Hepatocyte (in vitro differentiated cells): ENCODE data around the gene LAMA4. TPM values are rescaled to one million over a fixed set of nuclear protein-coding genes. Genes with fewer than 3 reads are reported as not detected.

Experiments used
- DNase-seq: peaks from one replicate; pipeline ENCODE4 v3.0.0-alpha.2; 2016; ENCODE audit warnings: low spot score
- H2AFZ ChIP-seq: fragments of 200-600 bp; sonication (generic); 2 replicates; pipeline ENCODE4 v1.6.0; 2016; ENCODE audit warnings: antibody characterized with exemption, mild to moderate bottlenecking
- H3K27ac ChIP-seq: fragments of 200-600 bp; sonication (generic); 2 replicates; pipeline ENCODE4 v1.5.1; 2016; ENCODE audit warnings: mild to moderate bottlenecking
- H3K27me3 ChIP-seq: fragments of 200-600 bp; sonication (generic); 2 replicates; pipeline ENCODE4 v1.6.1; 2016
- H3K36me3 ChIP-seq: fragments of 200-600 bp; sonication (generic); replicated peaks from 2 replicates; pipeline ENCODE4 v1.5.1; 2016; ENCODE audit warnings: low read depth; ENCODE audit not compliant: insufficient read depth
- H3K4me1 ChIP-seq: fragments of 200-600 bp; sonication (generic); 2 replicates; pipeline ENCODE4 v1.5.1; 2016; ENCODE audit warnings: mild to moderate bottlenecking, moderate library complexity; ENCODE audit not compliant: insufficient read depth
- H3K4me2 ChIP-seq: fragments of 200-600 bp; sonication (generic); 2 replicates; pipeline ENCODE4 v1.6.0; 2016
- H3K4me3 ChIP-seq: fragments of 200-600 bp; sonication (generic); 2 replicates; pipeline ENCODE4 v1.5.1; 2016; ENCODE audit warnings: mild to moderate bottlenecking
- H3K79me2 ChIP-seq: fragments of 200-600 bp; sonication (generic); 2 replicates; pipeline ENCODE4 v1.6.0; 2017; ENCODE audit warnings: mild to moderate bottlenecking
- H3K9me2 ChIP-seq: fragments of 200-600 bp; sonication (generic); replicated peaks from 2 replicates; pipeline ENCODE4 v1.6.0; 2017; ENCODE audit warnings: mild to moderate bottlenecking; ENCODE audit not compliant: insufficient read depth
- H3K9me3 ChIP-seq: fragments of 200-600 bp; sonication (generic); 2 replicates; pipeline ENCODE4 v1.5.1; 2016; ENCODE audit warnings: low read depth, mild to moderate bottlenecking
- H4K20me1 ChIP-seq: fragments of 200-600 bp; sonication (generic); 2 replicates; pipeline ENCODE4 v1.6.0; 2016; ENCODE audit warnings: mild to moderate bottlenecking; ENCODE audit not compliant: insufficient read depth, poor library complexity, severe bottlenecking
- CTCF ChIP-seq: fragments of 200-600 bp; sonication (generic); IDR thresholded peaks from 2 replicates; pipeline ENCODE4 v1.5.1; 2016; ENCODE audit warnings: antibody characterized with exemption, mild to moderate bottlenecking; ENCODE audit not compliant: poor library complexity
- EZH2 ChIP-seq: fragments of 200-600 bp; sonication (generic); IDR thresholded peaks from 2 replicates; pipeline ENCODE4 v1.6.1; 2016; ENCODE audit warnings: antibody characterized with exemption, mild to moderate bottlenecking, borderline replicate concordance
- EZH2phosphoT487 ChIP-seq: fragments of 200-600 bp; sonication (generic); IDR thresholded peaks from one replicate; pipeline ENCODE4 v1.6.1; 2018; ENCODE audit warnings: antibody characterized with exemption, mild to moderate bottlenecking, low read depth, moderate library complexity; ENCODE audit not compliant: unreplicated experiment, severe bottlenecking
- WGBS: methylation state at CpG from one replicate; pipeline ENCODE4 v1.1.6; 2016; ENCODE audit warnings: low lambda C conversion rate; ENCODE audit errors: missing lambda C conversion rate; 5-methylcytosine and 5-hydroxymethylcytosine counted together
- polyA plus RNA-seq: library from polyadenylated mRNA; unstranded; fragments of >200 nt; fragmentation: Nextera tagmentation; extraction: Ambion mirVana; gene quantifications from 2 replicates; pipeline ENCODE4 v1.2.1, GENCODE V29; 2016
- total RNA-seq: library from RNA; depleted of rRNA; stranded (reverse); fragments of >200 nt; gene quantifications from 2 replicates; pipeline ENCODE4 v1.2.3, GENCODE V29; 2014

The LAMA4 gene
- total and polyA plus RNA-seq, 2 experiments from 2014 or later: 14.1 to 18.9 TPM

- H3K4me3 ChIP-seq: no peak overlapping the region
- TF ChIP-seq EZH2phosphoT487: no peak
- no peak for TF ChIP-seq CTCF
- TF ChIP-seq EZH2: no peak
- H3K27me3 ChIP-seq: peaks cover 27% of the 10 kb centered on the region
- DNase-seq: no peak
- H2AFZ ChIP-seq: no peak overlapping the region
- H3K4me2 ChIP-seq: no peak overlapping the region
- H3K9me3 ChIP-seq: no peaks in the 10 kb centered on the region
- H3K27ac ChIP-seq: no peak overlapping the region
- 88% methylated on average over 1 of the region's 1 CpG for WGBS
- H3K36me3 ChIP-seq: no peaks in the 10 kb centered on the region
- no peaks in the 10 kb centered on the region for H3K4me1 ChIP-seq
- H4K20me1 ChIP-seq: no peaks in the 10 kb centered on the region
- no peaks in the 10 kb centered on the region for H3K79me2 ChIP-seq
- no peaks in the 10 kb centered on the region for H3K9me2 ChIP-seq
Measured at GRCh38 chr6:112169541-112169940, 84.8 kb downstream of the LAMA4 start.

- TF ChIP-seq EZH2: no peak
- TF ChIP-seq CTCF: peak; percentile 81
- TF ChIP-seq EZH2phosphoT487: no peak
- WGBS: 34% methylated on average over 21 of the region's 21 CpGs
- no peak overlapping the region for H3K4me2 ChIP-seq
Measured at GRCh38 chr6:112163295-112164257, 90.8 kb downstream of the LAMA4 start.

GRCh38 chr6:112160745-112161144 is 93.6 kb downstream of the LAMA4 start:
- no peak overlapping the region for H3K4me3 ChIP-seq
- H3K4me2 ChIP-seq: no peak overlapping the region
- 76% methylated on average over 1 of the region's 1 CpG for WGBS
- peaks cover 22% of the 10 kb centered on the region for H3K27me3 ChIP-seq
- H3K4me1 ChIP-seq: no peaks in the 10 kb centered on the region
- no peak overlapping the region for H3K27ac ChIP-seq
- no peaks in the 10 kb centered on the region for H3K9me3 ChIP-seq
- H3K36me3 ChIP-seq: no peaks in the 10 kb centered on the region
- no peaks in the 10 kb centered on the region for H3K79me2 ChIP-seq
- no peak for DNase-seq
- no peaks in the 10 kb centered on the region for H4K20me1 ChIP-seq
- no peaks in the 10 kb centered on the region for H3K9me2 ChIP-seq
- H2AFZ ChIP-seq: no peak overlapping the region
- no peak for TF ChIP-seq CTCF
- TF ChIP-seq EZH2phosphoT487: no peak
- no peak for TF ChIP-seq EZH2

More at GRCh38 chr6:112163295-112164257, 90.8 kb downstream of the LAMA4 start:
- H3K27me3 ChIP-seq: peaks cover 26% of the 10 kb centered on the region
- no peaks in the 10 kb centered on the region for H3K9me2 ChIP-seq
- no peak overlapping the region for H2AFZ ChIP-seq
- no peak overlapping the region for H3K4me3 ChIP-seq
- H3K36me3 ChIP-seq: no peaks in the 10 kb centered on the region
- DNase-seq: peak; percentile 76
- H3K79me2 ChIP-seq: no peaks in the 10 kb centered on the region
- H4K20me1 ChIP-seq: no peaks in the 10 kb centered on the region
- H3K4me1 ChIP-seq: no peaks in the 10 kb centered on the region
- no peak overlapping the region for H3K27ac ChIP-seq
- H3K9me3 ChIP-seq: no peaks in the 10 kb centered on the region
